ENCODE data around the gene OTX2. TPM values are rescaled to one million over a fixed set of nuclear protein-coding genes. Genes with fewer than 3 reads are reported as not detected.

The OTX2 gene
- total RNA-seq, 1 donor from 2014 or later = not detected

- no peak for TF ChIP-seq POLR2A (IDR thresholded peaks at IDR 0.05)
- TF ChIP-seq POLR2AphosphoS5 (IDR thresholded peaks at IDR 0.05; ENCODE audit: insufficient read depth in 1 of 2, low read depth in 1 of 2) = no peak
- no peak for TF ChIP-seq CTCF (IDR thresholded peaks at IDR 0.05)
- Histone ChIP-seq H3K4me1 (peaks cover 19% of the 10 kb centered on the region), H3K9me3 (no peaks in the 10 kb centered on the region), H3K36me3 (no peaks in the 10 kb centered on the region), H3K4me3 (no peak overlapping the region), H3K27ac (no peak overlapping the region), H3K27me3 (peaks cover 33% of the 10 kb centered on the region)
- no peak for DNase-seq (ENCODE audit: extremely low spot score in 2 of 2)
- intact Hi-C loops (cut with DNase I) = no loop called here
These were observed 4.1 kb downstream of the OTX2 start for GRCh38 chr14:56805992-56806727.

- Histone ChIP-seq H3K4me1 (peaks cover 19% of the 10 kb centered on the region), H3K9me3 (no peaks in the 10 kb centered on the region), H3K4me3 (no peak overlapping the region), H3K27me3 (peaks cover 28% of the 10 kb centered on the region), H3K27ac (no peak overlapping the region), H3K36me3 (no peaks in the 10 kb centered on the region)
- intact Hi-C loops (cut with DNase I) = no loop called here
- no peak for DNase-seq (ENCODE audit: extremely low spot score in 2 of 2)
- TF ChIP-seq POLR2A (IDR thresholded peaks at IDR 0.05) (no peak), CTCF (IDR thresholded peaks at IDR 0.05) (no peak)
These were observed 4.9 kb downstream of the OTX2 start for GRCh38 chr14:56805201-56805991.

GRCh38 chr14:56803816-56804535 lies 6.3 kb downstream of the OTX2 start:
- intact Hi-C loops (cut with DNase I) = no loop called here
- H3K9me3 ChIP-seq = no peaks in the 10 kb centered on the region
- DNase-seq (ENCODE audit: extremely low spot score in 2 of 2) = no peak
- no peak overlapping the region for H3K4me3 ChIP-seq
- H3K36me3 ChIP-seq = no peaks in the 10 kb centered on the region
- peaks cover 17% of the 10 kb centered on the region for H3K27me3 ChIP-seq
- H3K27ac ChIP-seq = no peak overlapping the region
- TF ChIP-seq POLR2AphosphoS5 (IDR thresholded peaks at IDR 0.05; ENCODE audit: insufficient read depth in 1 of 2, low read depth in 1 of 2) = no peak
- peaks cover 10% of the 10 kb centered on the region for H3K4me1 ChIP-seq

- no peak overlapping the region for H3K27ac ChIP-seq
- H3K4me3 ChIP-seq = no peak overlapping the region
- TF ChIP-seq POLR2A (IDR thresholded peaks at IDR 0.05) (no peak), POLR2AphosphoS5 (IDR thresholded peaks at IDR 0.05; ENCODE audit: insufficient read depth in 1 of 2, low read depth in 1 of 2) (no peak), CTCF (IDR thresholded peaks at IDR 0.05) (no peak)
- H3K27me3 ChIP-seq = peaks cover 14% of the 10 kb centered on the region
- H3K9me3 ChIP-seq = no peaks in the 10 kb centered on the region
- H3K4me1 ChIP-seq = peaks cover 17% of the 10 kb centered on the region
- DNase-seq (ENCODE audit: extremely low spot score in 2 of 2) = no peak
- intact Hi-C loops (cut with DNase I) = no loop called here
- no peaks in the 10 kb centered on the region for H3K36me3 ChIP-seq
These were observed 8.4 kb downstream of the OTX2 start for GRCh38 chr14:56801920-56802319.

GRCh38 chr14:56799343-56799645 lies 11.0 kb downstream of the OTX2 start:
- no peak for DNase-seq (ENCODE audit: extremely low spot score in 2 of 2)
- Histone ChIP-seq H3K27me3 (peaks cover 15% of the 10 kb centered on the region), H3K9me3 (no peaks in the 10 kb centered on the region), H3K36me3 (no peaks in the 10 kb centered on the region), H3K4me1 (peaks cover 17% of the 10 kb centered on the region), H3K4me3 (no peak overlapping the region), H3K27ac (no peak overlapping the region)
- TF ChIP-seq CTCF (IDR thresholded peaks at IDR 0.05) (no peak), POLR2AphosphoS5 (IDR thresholded peaks at IDR 0.05; ENCODE audit: insufficient read depth in 1 of 2, low read depth in 1 of 2) (no peak), POLR2A (IDR thresholded peaks at IDR 0.05) (no peak)
- intact Hi-C loops (cut with DNase I) = no loop called here
